WTC11 (cell line): ENCODE results near the gene SYNRG. TPM values are rescaled to one million over a fixed set of nuclear protein-coding genes. Genes with fewer than 3 reads are reported as not detected.
"Not testable (repeated sequence)": the region's sequence is repeated elsewhere in the genome, so short reads cannot be mapped to it uniquely, and the experiment has no call there.

ENCODE experiments used
- ATAC-seq: fragments of 200-7000 bp; cut with Tn5 transposase; 2 replicates; pipeline ENCODE4 v1.10.0; 2021; ENCODE audit warnings: mild to moderate bottlenecking, moderate library complexity
- CTCF ChIA-PET: fragments of 300-600 bp; sonication (Branson Sonifier 250); formaldehyde crosslinking; loops from one replicate; lab custom pipeline; 2021; ENCODE audit warnings: antibody characterized with exemption; lab: Charles Lee
- POLR2A ChIA-PET: fragments of 350-600 bp; sonication (Branson Sonifier 250); formaldehyde crosslinking; loops from one replicate; lab custom pipeline; 2021; ENCODE audit warnings: antibody characterized with exemption; lab: Charles Lee
- DNase-seq: peaks from one replicate; pipeline ENCODE4 v3.0.0; 2021; ENCODE audit warnings: low spot score
- H3K27ac Mint-ChIP-seq: 2 replicates; pipeline ENCODE4 v1.8.0; 2021; ENCODE audit warnings: mixed read lengths
- H3K27me3 Mint-ChIP-seq: 2 replicates; pipeline ENCODE4 v1.8.0; 2021; ENCODE audit warnings: low read depth, mild to moderate bottlenecking, moderate library complexity, mixed read lengths
- H3K36me3 Mint-ChIP-seq: 2 replicates; pipeline ENCODE4 v1.8.0; 2021; ENCODE audit warnings: mixed read lengths
- H3K4me1 Mint-ChIP-seq: 2 replicates; pipeline ENCODE4 v1.8.0; 2022; ENCODE audit warnings: mixed read lengths
- H3K4me3 Mint-ChIP-seq: 2 replicates; pipeline ENCODE4 v1.8.0; 2021; ENCODE audit warnings: mild to moderate bottlenecking, moderate library complexity, mixed read lengths
- H3K9me3 Mint-ChIP-seq: 2 replicates; pipeline ENCODE4 v1.8.0; 2021; ENCODE audit warnings: mixed read lengths
- ATF1 ChIP-seq: sonication (generic); formaldehyde crosslinking; IDR thresholded peaks from 2 replicates; pipeline ENCODE4 v1.8.1; 2023; ENCODE audit warnings: mild to moderate bottlenecking, moderate library complexity, missing genetic modification reagents
- CBFB ChIP-seq: sonication (generic); formaldehyde crosslinking; IDR thresholded peaks from 2 replicates; pipeline ENCODE4 v1.8.1; 2022; ENCODE audit warnings: mild to moderate bottlenecking, low read depth, missing genetic modification reagents
- ETV6 ChIP-seq: sonication (generic); formaldehyde crosslinking; IDR thresholded peaks from 2 replicates; pipeline ENCODE4 v1.8.1; 2022; ENCODE audit warnings: mild to moderate bottlenecking, missing genetic modification reagents
- NFE2L1 ChIP-seq: sonication (generic); formaldehyde crosslinking; IDR thresholded peaks from 2 replicates; pipeline ENCODE4 v1.8.1; 2023; ENCODE audit warnings: missing genetic modification reagents
- TCF7 ChIP-seq: sonication (generic); formaldehyde crosslinking; IDR thresholded peaks from 2 replicates; pipeline ENCODE4 v1.8.0; 2022; ENCODE audit warnings: mild to moderate bottlenecking, low read depth, missing genetic modification reagents, moderate library complexity
- ZBTB21 ChIP-seq: sonication (generic); formaldehyde crosslinking; IDR thresholded peaks from 2 replicates; pipeline ENCODE4 v1.8.1; 2023; ENCODE audit warnings: mild to moderate bottlenecking, missing genetic modification reagents, borderline replicate concordance
- ZNF121 ChIP-seq: sonication (generic); formaldehyde crosslinking; IDR thresholded peaks from 2 replicates; pipeline ENCODE4 v1.8.0; 2023; ENCODE audit warnings: missing genetic modification reagents
- ZNF219 ChIP-seq: sonication (generic); formaldehyde crosslinking; IDR thresholded peaks from 2 replicates; pipeline ENCODE4 v1.8.0; 2023; ENCODE audit warnings: missing genetic modification reagents, mild to moderate bottlenecking, borderline replicate concordance
- total RNA-seq: library from RNA; stranded (reverse); gene quantifications from 3 replicates; pipeline ENCODE4 v1.2.3, GENCODE V29; 2021
- TF ChIP-seq, protein P1 (sequence below): sonication (generic); formaldehyde crosslinking; IDR thresholded peaks from 2 replicates; pipeline ENCODE4 v1.8.1; 2023; ENCODE audit warnings: mild to moderate bottlenecking, moderate library complexity, missing genetic modification reagents
- TF ChIP-seq, protein P2 (sequence below): sonication (generic); formaldehyde crosslinking; IDR thresholded peaks from 2 replicates; pipeline ENCODE4 v1.8.0; 2022; ENCODE audit warnings: mild to moderate bottlenecking, missing genetic modification reagents
- TF ChIP-seq, protein P3 (sequence below): sonication (generic); formaldehyde crosslinking; IDR thresholded peaks from 2 replicates; pipeline ENCODE4 v1.8.0; 2022; ENCODE audit warnings: missing genetic modification reagents
- TF ChIP-seq, protein P4 (sequence below): fragments of 250-450 bp; sonication (Bioruptor Pico); IDR thresholded peaks from 2 replicates; pipeline ENCODE4 v1.9.0; 2021; ENCODE audit warnings: mild to moderate bottlenecking
- TF ChIP-seq, protein P5 (sequence below): sonication (generic); formaldehyde crosslinking; IDR thresholded peaks from 2 replicates; pipeline ENCODE4 v1.8.1; 2022; ENCODE audit warnings: mild to moderate bottlenecking, missing genetic modification reagents, moderate library complexity, borderline replicate concordance

SYNRG gene
- total RNA-seq, 1 experiment from 2014 or later: 31.3 TPM

DNA sequence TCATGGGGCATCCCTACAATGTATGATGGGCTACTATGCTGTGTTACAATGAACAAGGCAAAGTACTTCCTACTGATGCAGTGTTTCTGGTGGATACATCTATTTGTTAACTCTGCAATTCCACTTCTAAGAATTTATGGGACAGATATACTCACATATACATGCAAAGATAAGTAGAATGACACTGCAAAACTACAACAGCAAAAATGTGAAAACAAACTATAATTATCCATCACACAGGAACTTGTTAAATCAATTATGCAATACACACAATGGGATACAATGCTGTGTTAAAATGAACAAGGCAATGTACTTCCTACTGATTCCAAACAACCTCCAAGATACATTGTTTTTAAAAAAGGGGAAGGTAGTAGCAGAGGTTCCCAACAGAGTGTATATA, 30.8 kb upstream of the SYNRG start:
- H3K27me3 Mint-ChIP-seq: peaks cover 13% of the 10 kb centered on the region
- H3K4me3 Mint-ChIP-seq: no peak overlapping the region
- no peak for ATAC-seq
- ChIA-PET POLR2A (no interaction called here), CTCF (no interaction called here)
- peaks cover 51% of the 10 kb centered on the region for H3K36me3 Mint-ChIP-seq
- DNase-seq: no peak
- H3K4me1 Mint-ChIP-seq: peaks cover 13% of the 10 kb centered on the region
- no peaks in the 10 kb centered on the region for H3K9me3 Mint-ChIP-seq
- no peak for TF ChIP-seq CBFB (CRISPR knock-in tag)
- no peak overlapping the region for H3K27ac Mint-ChIP-seq

DNA sequence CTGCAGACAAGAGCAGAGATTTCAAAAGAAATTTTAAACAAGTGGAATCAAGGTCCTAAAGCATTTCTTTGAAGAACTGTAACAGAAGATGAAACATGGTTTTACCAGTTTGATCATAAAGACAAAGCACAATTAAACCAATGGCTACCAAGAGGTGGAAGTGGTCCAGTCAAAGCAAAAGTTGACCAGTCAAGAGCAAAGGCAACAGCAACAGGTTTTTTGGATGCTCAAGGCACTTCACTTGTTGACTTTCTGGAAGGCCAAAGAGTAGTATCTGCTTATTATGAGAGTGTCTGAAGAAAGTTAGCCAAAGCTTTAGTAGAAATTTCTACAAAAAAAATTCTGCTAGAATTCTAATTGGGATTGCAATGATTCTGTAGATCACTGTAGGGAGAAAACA, 28.7 kb upstream of the SYNRG start:
- TF ChIP-seq TCF7 (no peak), ZBTB21 (CRISPR knock-in tag) (no peak), ZNF219 (CRISPR knock-in tag) (no peak), NFE2L1 (CRISPR knock-in tag) (no peak), ETV6 (CRISPR knock-in tag) (no peak), ATF1 (no peak), ZNF121 (CRISPR knock-in tag) (no peak)
- TF ChIP-seq, protein P1, sequence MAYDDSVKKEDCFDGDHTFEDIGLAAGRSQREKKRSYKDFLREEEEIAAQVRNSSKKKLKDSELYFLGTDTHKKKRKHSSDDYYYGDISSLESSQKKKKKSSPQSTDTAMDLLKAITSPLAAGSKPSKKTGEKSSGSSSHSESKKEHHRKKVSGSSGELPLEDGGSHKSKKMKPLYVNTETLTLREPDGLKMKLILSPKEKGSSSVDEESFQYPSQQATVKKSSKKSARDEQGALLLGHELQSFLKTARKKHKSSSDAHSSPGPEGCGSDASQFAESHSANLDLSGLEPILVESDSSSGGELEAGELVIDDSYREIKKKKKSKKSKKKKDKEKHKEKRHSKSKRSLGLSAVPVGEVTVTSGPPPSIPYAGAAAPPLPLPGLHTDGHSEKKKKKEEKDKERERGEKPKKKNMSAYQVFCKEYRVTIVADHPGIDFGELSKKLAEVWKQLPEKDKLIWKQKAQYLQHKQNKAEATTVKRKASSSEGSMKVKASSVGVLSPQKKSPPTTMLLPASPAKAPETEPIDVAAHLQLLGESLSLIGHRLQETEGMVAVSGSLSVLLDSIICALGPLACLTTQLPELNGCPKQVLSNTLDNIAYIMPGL (CRISPR knock-in tag): no peak
- TF ChIP-seq, protein P2, sequence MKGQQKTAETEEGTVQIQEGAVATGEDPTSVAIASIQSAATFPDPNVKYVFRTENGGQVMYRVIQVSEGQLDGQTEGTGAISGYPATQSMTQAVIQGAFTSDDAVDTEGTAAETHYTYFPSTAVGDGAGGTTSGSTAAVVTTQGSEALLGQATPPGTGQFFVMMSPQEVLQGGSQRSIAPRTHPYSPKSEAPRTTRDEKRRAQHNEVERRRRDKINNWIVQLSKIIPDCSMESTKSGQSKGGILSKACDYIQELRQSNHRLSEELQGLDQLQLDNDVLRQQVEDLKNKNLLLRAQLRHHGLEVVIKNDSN (CRISPR knock-in tag): no peak
- TF ChIP-seq, protein P3, sequence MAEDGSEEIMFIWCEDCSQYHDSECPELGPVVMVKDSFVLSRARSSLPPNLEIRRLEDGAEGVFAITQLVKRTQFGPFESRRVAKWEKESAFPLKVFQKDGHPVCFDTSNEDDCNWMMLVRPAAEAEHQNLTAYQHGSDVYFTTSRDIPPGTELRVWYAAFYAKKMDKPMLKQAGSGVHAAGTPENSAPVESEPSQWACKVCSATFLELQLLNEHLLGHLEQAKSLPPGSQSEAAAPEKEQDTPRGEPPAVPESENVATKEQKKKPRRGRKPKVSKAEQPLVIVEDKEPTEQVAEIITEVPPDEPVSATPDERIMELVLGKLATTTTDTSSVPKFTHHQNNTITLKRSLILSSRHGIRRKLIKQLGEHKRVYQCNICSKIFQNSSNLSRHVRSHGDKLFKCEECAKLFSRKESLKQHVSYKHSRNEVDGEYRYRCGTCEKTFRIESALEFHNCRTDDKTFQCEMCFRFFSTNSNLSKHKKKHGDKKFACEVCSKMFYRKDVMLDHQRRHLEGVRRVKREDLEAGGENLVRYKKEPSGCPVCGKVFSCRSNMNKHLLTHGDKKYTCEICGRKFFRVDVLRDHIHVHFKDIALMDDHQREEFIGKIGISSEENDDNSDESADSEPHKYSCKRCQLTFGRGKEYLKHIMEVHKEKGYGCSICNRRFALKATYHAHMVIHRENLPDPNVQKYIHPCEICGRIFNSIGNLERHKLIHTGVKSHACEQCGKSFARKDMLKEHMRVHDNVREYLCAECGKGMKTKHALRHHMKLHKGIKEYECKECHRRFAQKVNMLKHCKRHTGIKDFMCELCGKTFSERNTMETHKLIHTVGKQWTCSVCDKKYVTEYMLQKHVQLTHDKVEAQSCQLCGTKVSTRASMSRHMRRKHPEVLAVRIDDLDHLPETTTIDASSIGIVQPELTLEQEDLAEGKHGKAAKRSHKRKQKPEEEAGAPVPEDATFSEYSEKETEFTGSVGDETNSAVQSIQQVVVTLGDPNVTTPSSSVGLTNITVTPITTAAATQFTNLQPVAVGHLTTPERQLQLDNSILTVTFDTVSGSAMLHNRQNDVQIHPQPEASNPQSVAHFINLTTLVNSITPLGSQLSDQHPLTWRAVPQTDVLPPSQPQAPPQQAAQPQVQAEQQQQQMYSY (CRISPR knock-in tag): no peak
- TF ChIP-seq, protein P4, sequence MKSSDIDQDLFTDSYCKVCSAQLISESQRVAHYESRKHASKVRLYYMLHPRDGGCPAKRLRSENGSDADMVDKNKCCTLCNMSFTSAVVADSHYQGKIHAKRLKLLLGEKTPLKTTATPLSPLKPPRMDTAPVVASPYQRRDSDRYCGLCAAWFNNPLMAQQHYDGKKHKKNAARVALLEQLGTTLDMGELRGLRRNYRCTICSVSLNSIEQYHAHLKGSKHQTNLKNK (CRISPR knock-in tag): no peak
- TF ChIP-seq, protein P5, sequence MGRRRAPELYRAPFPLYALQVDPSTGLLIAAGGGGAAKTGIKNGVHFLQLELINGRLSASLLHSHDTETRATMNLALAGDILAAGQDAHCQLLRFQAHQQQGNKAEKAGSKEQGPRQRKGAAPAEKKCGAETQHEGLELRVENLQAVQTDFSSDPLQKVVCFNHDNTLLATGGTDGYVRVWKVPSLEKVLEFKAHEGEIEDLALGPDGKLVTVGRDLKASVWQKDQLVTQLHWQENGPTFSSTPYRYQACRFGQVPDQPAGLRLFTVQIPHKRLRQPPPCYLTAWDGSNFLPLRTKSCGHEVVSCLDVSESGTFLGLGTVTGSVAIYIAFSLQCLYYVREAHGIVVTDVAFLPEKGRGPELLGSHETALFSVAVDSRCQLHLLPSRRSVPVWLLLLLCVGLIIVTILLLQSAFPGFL (CRISPR knock-in tag): no peak
- no peak for ATAC-seq
- POLR2A ChIA-PET: no interaction called here
- no peak for DNase-seq
- H3K27ac Mint-ChIP-seq: no peak overlapping the region
- peaks cover 9% of the 10 kb centered on the region for H3K4me1 Mint-ChIP-seq
- no peaks in the 10 kb centered on the region for H3K27me3 Mint-ChIP-seq
- H3K36me3 Mint-ChIP-seq: peaks cover 54% of the 10 kb centered on the region
- no peaks in the 10 kb centered on the region for H3K9me3 Mint-ChIP-seq
- no peak overlapping the region for H3K4me3 Mint-ChIP-seq
- CTCF ChIA-PET: interaction anchor here (2.0 kb wide), 1 partner anchor 153 kb away, joined by 4 read pairs; no protein-coding TSS in a partner anchor

DNA sequence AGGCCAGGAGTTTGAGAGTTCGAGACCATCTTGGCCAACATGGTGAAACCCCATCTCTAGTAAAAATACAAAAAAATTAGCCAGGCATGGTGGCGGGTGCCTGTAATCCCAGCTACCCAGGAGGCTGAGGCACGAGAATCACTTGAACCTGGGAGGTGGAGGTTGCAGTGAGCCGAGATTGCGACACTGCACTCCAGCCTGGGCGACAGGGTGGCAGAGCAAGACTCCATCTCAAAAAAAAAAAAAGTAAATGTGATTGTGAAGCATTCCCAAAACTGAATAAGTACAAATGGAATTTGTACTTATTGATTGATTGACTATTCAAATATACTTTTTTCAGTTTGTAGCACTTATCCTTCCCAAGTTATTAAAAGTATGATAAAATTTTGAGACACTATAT, 7.2 kb upstream of the SYNRG start:
- H3K9me3 Mint-ChIP-seq, ATAC-seq, H3K27me3 Mint-ChIP-seq, H3K27ac Mint-ChIP-seq, H3K4me3 Mint-ChIP-seq, H3K4me1 Mint-ChIP-seq, POLR2A ChIA-PET, CTCF ChIA-PET, DNase-seq: not testable (repeated sequence)
- peaks cover 34% of the 10 kb centered on the region for H3K36me3 Mint-ChIP-seq
